Neural progenitor cell (in vitro differentiated cells): Measurements from ENCODE around the gene NFIA. TPM values are rescaled to one million over a fixed set of nuclear protein-coding genes. Genes with fewer than 3 reads are reported as not detected.

Source experiments
- DNase-seq: peaks from one replicate; pipeline ENCODE4 v3.0.0-alpha.2; 2016; ENCODE audit warnings: low spot score
- H2AFZ ChIP-seq: fragments of 200-600 bp; sonication (generic); replicated peaks from 2 replicates; pipeline ENCODE4 v1.6.1; 2016; ENCODE audit warnings: antibody characterized with exemption
- H3F3A ChIP-seq: fragments of 200-600 bp; sonication (generic); 2 replicates; pipeline ENCODE4 v1.6.1; 2016; ENCODE audit warnings: antibody characterized with exemption, low read depth
- H3K27ac ChIP-seq: fragments of 200-600 bp; sonication (generic); 2 replicates; pipeline ENCODE4 v1.5.1; 2016; ENCODE audit warnings: mild to moderate bottlenecking
- H3K27me3 ChIP-seq: fragments of 200-600 bp; sonication (generic); 2 replicates; pipeline ENCODE4 v1.6.1; 2016; ENCODE audit warnings: mild to moderate bottlenecking, moderate library complexity
- H3K36me3 ChIP-seq: fragments of 200-600 bp; sonication (generic); 2 replicates; pipeline ENCODE4 v1.5.1; 2016
- H3K4me1 ChIP-seq: fragments of 200-600 bp; sonication (generic); 2 replicates; pipeline ENCODE4 v1.6.1; 2016; ENCODE audit warnings: mixed run types
- H3K4me2 ChIP-seq: fragments of 200-600 bp; sonication (generic); 2 replicates; pipeline ENCODE4 v1.6.1; 2016
- H3K4me3 ChIP-seq: fragments of 200-600 bp; sonication (generic); 2 replicates; pipeline ENCODE4 v1.5.1; 2016
- H3K79me2 ChIP-seq: fragments of 200-600 bp; sonication (generic); 2 replicates; pipeline ENCODE4 v1.6.1; 2016; ENCODE audit warnings: low read depth
- H3K9ac ChIP-seq: fragments of 200-600 bp; sonication (generic); 2 replicates; pipeline ENCODE4 v1.6.1; 2016
- H3K9me3 ChIP-seq: fragments of 200-600 bp; sonication (generic); 2 replicates; pipeline ENCODE4 v1.5.1; 2016; ENCODE audit warnings: low read depth
- H4K20me1 ChIP-seq: fragments of 200-600 bp; sonication (generic); 2 replicates; pipeline ENCODE4 v1.6.1; 2016; ENCODE audit warnings: low read depth
- H3K27ac Mint-ChIP-seq: 3 replicates; pipeline ENCODE4 v1.8.0; 2021; ENCODE audit warnings: mixed read lengths
- H3K27me3 Mint-ChIP-seq: 2 replicates; pipeline ENCODE4 v1.8.0; 2022; ENCODE audit warnings: low read depth, mild to moderate bottlenecking, inconsistent platforms, moderate library complexity, mixed read lengths; ENCODE audit not compliant: insufficient read depth
- H3K36me3 Mint-ChIP-seq: 3 replicates; pipeline ENCODE4 v1.8.0; 2021; ENCODE audit warnings: mixed read lengths
- H3K4me1 Mint-ChIP-seq: 3 replicates; pipeline ENCODE4 v1.8.0; 2021; ENCODE audit warnings: mixed read lengths
- H3K4me3 Mint-ChIP-seq: 3 replicates; pipeline ENCODE4 v1.8.0; 2021; ENCODE audit warnings: mild to moderate bottlenecking, moderate library complexity, mixed read lengths
- H3K9me3 Mint-ChIP-seq: 3 replicates; pipeline ENCODE4 v1.8.0; 2020; ENCODE audit warnings: mixed read lengths
- CTCF ChIP-seq: fragments of 200-600 bp; sonication (generic); IDR thresholded peaks from 2 replicates; pipeline ENCODE4 v1.5.1; 2017; ENCODE audit warnings: antibody characterized with exemption, mild to moderate bottlenecking
- EZH2 ChIP-seq: fragments of 200-600 bp; sonication (generic); IDR thresholded peaks from 2 replicates; pipeline ENCODE4 v1.6.1; 2017; ENCODE audit warnings: antibody characterized with exemption, mild to moderate bottlenecking, moderate library complexity
- EZH2phosphoT487 ChIP-seq: fragments of 200-600 bp; sonication (generic); IDR thresholded peaks from 2 replicates; pipeline ENCODE4 v1.6.1; 2017; ENCODE audit warnings: antibody characterized with exemption
- total RNA-seq: library from RNA; depleted of rRNA; stranded (reverse); fragments of >200 nt; gene quantifications from 2 replicates; pipeline ENCODE4 v1.2.3, GENCODE V29; 2015; ENCODE audit warnings: low replicate concordance

The NFIA gene
- total RNA-seq, 1 donor from 2014 or later: 5.3 TPM

GRCh38 chr1:61446531-61446991 is 364.2 kb downstream of the NFIA start:
- peak overlapping the region; percentile 84 for H3K27ac Mint-ChIP-seq
- no peak overlapping the region for H2AFZ ChIP-seq

GRCh38 chr1:61447106-61447967 is 365.0 kb downstream of the NFIA start:
- H3K9me3 ChIP-seq: no peaks in the 10 kb centered on the region
- no peaks in the 10 kb centered on the region for H3K36me3 ChIP-seq
- no peaks in the 10 kb centered on the region for H3K79me2 ChIP-seq
- no peaks in the 10 kb centered on the region for H3F3A ChIP-seq
- no peaks in the 10 kb centered on the region for H3K9me3 Mint-ChIP-seq
- TF ChIP-seq EZH2phosphoT487 (no peak), CTCF (no peak), EZH2 (no peak)
- no peak overlapping the region for H3K9ac ChIP-seq
- no peak overlapping the region for H3K4me2 ChIP-seq
- H3K4me1 Mint-ChIP-seq: peaks cover 95% of the 10 kb centered on the region
- no peaks in the 10 kb centered on the region for H3K27me3 ChIP-seq
- no peak overlapping the region for H2AFZ ChIP-seq
- peaks cover 15% of the 10 kb centered on the region for H3K27me3 Mint-ChIP-seq
- H4K20me1 ChIP-seq: no peaks in the 10 kb centered on the region
- H3K36me3 Mint-ChIP-seq: no peaks in the 10 kb centered on the region
- no peak overlapping the region for H3K27ac ChIP-seq
- H3K27ac Mint-ChIP-seq: peak overlapping the region; percentile 75
- no peak overlapping the region for H3K4me3 ChIP-seq
- H3K4me1 ChIP-seq: no peaks in the 10 kb centered on the region
- DNase-seq: no peak
- peak overlapping the region; percentile 27 for H3K4me3 Mint-ChIP-seq

More at GRCh38 chr1:61446531-61446991, 364.2 kb downstream of the NFIA start:
- Histone ChIP-seq H3K4me3 (no peak overlapping the region), H3K9me3 (no peaks in the 10 kb centered on the region), H3K4me2 (no peak overlapping the region), H3K4me1 (no peaks in the 10 kb centered on the region), H3K36me3 (no peaks in the 10 kb centered on the region), H3K9ac (no peak overlapping the region), H3F3A (no peaks in the 10 kb centered on the region), H3K27ac (no peak overlapping the region), H3K79me2 (no peaks in the 10 kb centered on the region), H4K20me1 (no peaks in the 10 kb centered on the region), H3K27me3 (no peaks in the 10 kb centered on the region)
- TF ChIP-seq CTCF (no peak), EZH2phosphoT487 (no peak), EZH2 (no peak)
- peaks cover 95% of the 10 kb centered on the region for H3K4me1 Mint-ChIP-seq
- peaks cover 15% of the 10 kb centered on the region for H3K27me3 Mint-ChIP-seq
- H3K4me3 Mint-ChIP-seq: peak overlapping the region; percentile 10
- H3K9me3 Mint-ChIP-seq: no peaks in the 10 kb centered on the region
- peaks cover 4% of the 10 kb centered on the region for H3K36me3 Mint-ChIP-seq
- DNase-seq: no peak

GRCh38 chr1:61447968-61448430 is 365.6 kb downstream of the NFIA start:
- no peaks in the 10 kb centered on the region for H3K4me1 ChIP-seq
- no peaks in the 10 kb centered on the region for H3K36me3 ChIP-seq
- no peak overlapping the region for H3K9ac ChIP-seq
- H3K4me3 Mint-ChIP-seq: peak overlapping the region; percentile 36
- no peak overlapping the region for H3K4me3 ChIP-seq
- TF ChIP-seq CTCF (no peak), EZH2 (no peak), EZH2phosphoT487 (no peak)
- H3K4me2 ChIP-seq: no peak overlapping the region
- peaks cover 94% of the 10 kb centered on the region for H3K4me1 Mint-ChIP-seq
- H3K27me3 Mint-ChIP-seq: peaks cover 16% of the 10 kb centered on the region
- H3K79me2 ChIP-seq: no peaks in the 10 kb centered on the region
- H3F3A ChIP-seq: no peaks in the 10 kb centered on the region
- H3K27ac ChIP-seq: no peak overlapping the region
- no peaks in the 10 kb centered on the region for H3K9me3 ChIP-seq
- H4K20me1 ChIP-seq: no peaks in the 10 kb centered on the region
- peak overlapping the region; percentile 57 for H3K27ac Mint-ChIP-seq
- H2AFZ ChIP-seq: no peak overlapping the region
- DNase-seq: no peak
- no peaks in the 10 kb centered on the region for H3K27me3 ChIP-seq
- peaks cover under 1% of the 10 kb centered on the region for H3K9me3 Mint-ChIP-seq
- H3K36me3 Mint-ChIP-seq: peaks cover under 1% of the 10 kb centered on the region
